GM18870 (cell line): Measurements from ENCODE around the gene SRD5A1.
A peak's percentile ranks its signal among the peaks of the same experiment; 100 is the strongest.
"Not testable (repeated sequence)": the region's sequence is repeated elsewhere in the genome, so short reads cannot be mapped to it uniquely, and the experiment has no call there.

Source experiments
- ATAC-seq: cut with Tn5 transposase; IDR thresholded peaks from one replicate; pipeline ENCODE4 v1.9.1; 2021; ENCODE audit warnings: moderate library complexity; ENCODE audit not compliant: unreplicated experiment

Gene SRD5A1

DNA sequence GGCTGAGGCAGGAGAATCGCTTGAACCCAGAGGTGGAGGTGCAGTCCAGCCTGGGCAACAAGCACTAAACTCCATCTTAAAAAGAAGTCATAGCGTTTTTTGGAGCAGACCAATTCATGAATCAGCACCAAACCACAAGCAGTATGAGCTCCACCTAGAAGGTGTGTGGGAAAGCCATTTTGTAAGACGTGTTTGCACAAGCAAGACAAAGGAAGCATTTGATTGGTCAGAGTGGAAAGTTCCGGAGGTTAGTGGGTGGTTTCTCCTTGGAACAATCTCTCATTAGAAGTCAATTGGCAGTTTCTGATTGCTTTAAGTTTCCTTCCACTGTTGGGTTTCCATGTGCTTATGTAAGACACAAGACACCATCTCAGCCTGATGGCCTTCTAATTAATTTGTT is 5.0 kb downstream of the SRD5A1 start:
- ATAC-seq, result no peak

DNA sequence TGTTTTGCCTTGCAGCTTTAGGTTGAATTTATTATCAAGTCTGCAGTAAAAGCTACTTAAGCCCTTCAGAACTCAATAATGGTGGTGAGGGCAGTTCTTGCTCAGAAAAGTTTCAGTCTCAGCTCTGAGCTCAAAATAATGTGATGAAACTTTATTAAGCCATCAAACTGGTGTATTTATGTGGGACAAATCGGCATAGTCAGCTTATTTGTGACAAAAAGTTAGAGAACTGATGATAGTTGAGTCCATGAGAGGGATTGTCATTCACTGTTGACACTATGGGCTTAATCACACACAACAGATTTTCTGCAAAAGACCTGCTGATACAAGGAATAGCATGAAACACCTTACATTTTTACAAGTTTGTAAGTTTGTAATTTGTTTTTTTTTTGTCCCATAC is 9.4 kb downstream of the SRD5A1 start:
- ATAC-seq, result no peak

DNA sequence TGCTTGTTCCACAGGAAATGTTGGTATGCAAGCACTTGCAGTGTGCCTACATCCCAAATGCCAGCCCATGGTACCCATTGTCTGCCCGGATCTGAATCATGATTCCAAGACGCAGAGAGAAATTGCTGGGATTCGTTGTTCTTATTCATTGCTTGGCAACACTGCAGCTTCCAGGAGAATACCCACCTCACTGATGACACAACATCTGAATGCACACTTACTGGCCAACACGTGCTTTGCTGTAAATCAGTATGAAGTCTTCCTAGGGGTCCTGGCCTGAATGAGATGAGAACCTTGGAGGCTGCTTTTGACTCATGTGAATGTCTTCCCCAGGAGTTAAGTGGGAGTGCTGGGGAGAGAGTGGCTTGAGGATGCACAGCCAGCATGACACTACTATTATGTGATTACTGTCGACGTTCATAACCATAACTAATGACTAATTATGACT is 11.6 kb downstream of the SRD5A1 start:
- no peak for ATAC-seq

DNA sequence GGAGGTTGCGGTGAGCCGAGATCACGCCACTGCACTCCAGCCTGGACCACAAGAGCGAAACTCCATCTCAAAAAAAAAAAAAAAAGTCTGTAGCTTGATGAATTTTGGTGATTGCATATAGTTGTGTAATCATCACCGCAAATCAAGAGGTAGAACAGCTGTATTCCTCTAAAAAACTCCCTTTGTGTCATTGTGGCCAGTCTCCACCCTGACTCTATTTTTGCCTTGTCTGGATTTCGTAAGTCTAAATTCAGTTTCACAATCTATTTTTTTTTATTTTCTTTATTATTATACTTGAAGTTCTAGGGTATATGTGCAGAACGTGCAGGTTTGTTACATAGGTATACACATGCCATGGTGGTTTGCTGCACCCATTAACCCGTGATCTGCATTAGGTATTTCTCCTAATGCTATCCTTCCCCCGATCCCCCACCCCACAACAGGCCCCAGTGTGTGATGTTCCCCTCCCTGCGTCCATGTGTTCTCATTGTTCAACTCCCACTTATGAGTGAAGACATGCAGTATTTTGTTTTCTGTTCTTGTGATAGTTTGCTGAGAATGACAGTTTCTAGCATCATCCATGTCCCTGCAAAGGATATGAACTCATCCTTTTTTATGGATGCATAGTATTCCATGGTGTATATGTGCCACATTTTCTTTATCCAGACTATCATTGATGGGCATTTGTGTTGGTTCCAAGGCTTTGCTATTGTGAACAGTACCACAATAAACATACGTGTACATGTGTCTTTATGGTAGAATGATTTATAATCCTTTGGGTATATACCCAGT is 12.5 kb downstream of the SRD5A1 start:
- not testable (repeated sequence) for ATAC-seq

DNA sequence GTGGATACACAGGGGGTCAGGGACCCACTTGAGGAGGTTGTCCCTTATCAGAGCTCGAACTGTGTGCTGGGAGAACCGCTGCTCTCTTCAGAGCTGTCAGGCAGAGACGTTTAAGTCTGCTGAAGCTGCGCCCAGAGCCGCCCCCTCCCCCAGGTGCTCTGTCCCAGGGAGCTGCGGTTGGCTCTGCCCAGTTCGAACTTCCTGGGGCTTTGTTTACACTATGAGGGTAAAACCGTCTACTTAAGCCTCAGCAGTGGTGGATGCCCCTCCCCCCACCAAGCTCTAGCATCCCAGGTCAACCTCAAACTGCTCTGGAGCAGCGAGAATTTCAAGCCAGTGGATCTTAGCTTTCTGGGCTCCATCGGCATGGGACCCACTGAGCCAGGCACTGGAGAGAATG is 15.9 kb downstream of the SRD5A1 start:
- ATAC-seq, result no peak

DNA sequence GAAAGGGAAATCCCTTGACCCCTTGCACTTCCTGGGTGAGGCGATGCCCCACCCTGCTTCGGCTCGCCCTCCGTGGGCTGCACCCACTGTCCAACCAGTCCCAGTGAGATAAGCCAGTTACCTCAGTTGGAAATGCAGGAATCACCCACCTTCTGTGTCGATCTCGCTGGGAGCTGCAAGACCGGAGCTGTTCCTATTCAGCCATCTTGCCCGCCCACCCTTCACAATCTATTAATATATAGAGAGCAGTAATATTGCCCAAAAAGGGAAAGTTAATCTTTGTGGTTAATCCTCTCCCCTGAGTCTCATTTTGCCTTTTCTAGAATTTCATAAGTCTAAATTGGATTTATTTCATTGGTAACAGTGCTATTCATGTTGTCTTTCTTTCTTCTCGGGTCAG is 16.4 kb downstream of the SRD5A1 start:
- no peak for ATAC-seq

DNA sequence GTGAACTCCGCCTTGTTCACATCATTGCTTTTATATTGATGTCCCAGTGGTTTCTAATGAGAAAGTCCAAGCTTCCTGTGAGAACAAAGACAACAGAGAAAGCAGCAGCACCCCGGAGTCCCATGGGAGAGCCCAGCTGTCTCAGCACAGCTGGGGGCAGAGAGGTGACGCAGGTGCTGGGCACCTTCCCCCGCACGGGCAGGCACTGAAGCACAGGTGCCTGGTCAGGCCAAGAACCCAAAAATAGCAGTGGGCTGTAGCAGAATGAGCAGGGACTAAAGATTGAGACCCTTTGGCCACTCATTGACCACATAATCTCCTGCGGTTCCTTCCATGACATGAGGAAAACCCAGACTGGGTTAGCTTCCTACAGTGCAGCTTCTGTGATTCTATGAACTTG is 18.8 kb downstream of the SRD5A1 start:
- ATAC-seq, result peak; percentile 86

DNA sequence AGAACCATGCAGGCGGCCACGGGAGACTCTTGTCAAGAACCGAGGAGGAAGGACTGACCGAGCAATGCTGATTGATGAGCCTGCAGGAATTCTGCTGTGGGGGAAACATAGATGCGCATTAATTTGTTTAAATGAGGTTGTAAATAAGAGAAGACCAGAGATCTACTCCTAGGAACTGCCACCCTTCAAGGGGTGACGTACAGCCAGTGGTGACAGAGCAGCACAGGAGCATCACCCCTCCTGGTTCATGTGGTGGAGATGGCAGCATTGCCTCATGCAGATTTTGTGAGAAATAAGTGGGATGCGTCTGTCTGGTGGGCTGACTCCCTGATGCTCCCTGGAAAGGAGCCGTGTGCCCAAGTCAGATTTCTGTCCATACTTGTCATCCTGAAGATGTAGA is 22.2 kb downstream of the SRD5A1 start:
- no peak for ATAC-seq

DNA sequence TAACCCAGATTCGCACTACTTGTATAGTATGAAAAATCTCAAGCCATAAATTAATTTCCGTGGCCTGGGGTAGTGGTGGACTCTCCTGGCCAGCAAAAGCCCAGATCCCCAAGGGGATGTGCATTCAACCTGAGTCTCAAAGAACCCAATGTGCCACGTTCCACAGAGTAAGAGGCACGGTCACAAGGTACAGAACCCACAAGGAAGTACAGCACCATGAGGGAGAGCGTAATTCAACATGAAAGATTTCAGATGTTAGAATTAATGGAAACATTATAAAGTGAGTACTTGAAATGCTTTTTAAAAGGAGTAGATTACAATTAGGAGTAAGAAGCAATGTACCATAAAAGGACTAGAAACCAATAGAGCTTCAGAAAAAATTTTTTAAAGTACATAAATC is 23.4 kb downstream of the SRD5A1 start:
- ATAC-seq, result no peak

DNA sequence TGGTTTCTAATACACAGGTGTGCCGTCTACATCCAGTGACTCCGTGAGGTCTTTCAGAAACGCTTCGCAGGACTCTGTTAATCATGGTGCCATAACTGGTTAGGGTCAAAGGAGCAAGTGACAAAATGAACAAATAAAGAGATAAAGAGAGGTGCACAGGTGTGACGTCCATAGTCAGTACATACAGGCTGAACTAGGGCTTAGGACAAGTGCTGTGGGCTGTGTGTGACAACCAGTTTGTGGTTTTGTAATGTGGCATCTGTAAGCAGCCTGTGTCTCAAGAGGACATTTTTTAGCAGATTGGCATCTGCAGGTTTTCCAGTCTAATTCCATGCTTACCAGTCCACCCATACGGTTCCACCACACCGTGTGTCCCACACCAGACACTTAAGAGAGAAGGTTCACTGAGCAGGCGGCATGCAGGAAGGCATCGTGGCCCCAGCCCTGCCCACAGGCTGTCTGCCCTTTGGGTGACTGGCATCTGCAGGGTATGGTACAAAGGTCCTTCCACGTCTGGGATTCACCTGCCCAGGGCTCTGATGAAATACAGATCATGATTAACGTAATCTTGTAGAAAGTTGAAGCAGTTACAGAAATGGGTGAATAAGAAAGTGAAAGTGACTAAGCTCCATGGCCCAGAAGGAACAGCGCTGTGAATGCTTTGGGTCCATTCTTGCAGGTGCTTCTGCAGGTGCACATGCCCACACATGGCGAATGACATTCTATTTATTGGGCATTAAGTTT is 26.9 kb downstream of the SRD5A1 start:
- ATAC-seq, result peak; percentile 76

DNA sequence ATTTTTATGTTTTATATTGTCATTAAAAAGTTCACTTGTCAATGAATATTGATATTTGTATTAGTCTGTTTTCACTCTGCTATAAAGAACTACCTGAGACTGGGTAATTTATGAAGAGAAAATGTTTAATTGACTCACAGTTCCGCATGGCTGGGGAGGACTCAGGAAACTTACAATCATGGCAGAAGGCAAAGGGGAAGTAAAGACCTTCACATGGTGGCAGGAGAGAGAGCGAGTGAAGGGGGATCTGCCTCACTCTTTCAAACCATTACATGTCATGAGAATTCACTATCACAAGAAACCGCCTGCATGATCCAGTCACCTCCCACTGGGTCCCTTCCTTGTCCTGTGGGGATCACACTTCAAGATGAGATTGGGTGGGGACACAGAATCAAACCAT is 27.4 kb downstream of the SRD5A1 start:
- ATAC-seq, result peak; percentile 27

DNA sequence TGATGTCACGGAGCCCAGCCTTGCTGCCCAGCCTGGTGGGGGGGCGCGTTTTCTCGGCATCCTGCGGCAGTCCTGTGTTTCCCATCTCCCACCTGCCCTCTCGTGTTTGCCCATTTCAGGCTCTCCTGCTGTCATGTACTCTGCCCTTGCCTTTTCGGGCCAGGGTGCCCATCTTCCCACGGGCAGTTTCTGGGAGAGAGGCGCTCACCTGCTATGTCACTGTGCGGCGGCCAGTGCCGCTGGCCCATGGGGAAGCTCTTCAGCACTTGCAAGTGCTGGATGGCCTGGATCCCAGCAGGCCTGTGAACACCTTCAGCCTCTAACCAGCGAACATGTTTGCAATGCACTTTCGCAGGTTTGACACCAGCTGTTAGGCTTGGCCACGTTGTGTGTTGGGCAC is 33.5 kb downstream of the SRD5A1 start:
- ATAC-seq, result no peak

DNA sequence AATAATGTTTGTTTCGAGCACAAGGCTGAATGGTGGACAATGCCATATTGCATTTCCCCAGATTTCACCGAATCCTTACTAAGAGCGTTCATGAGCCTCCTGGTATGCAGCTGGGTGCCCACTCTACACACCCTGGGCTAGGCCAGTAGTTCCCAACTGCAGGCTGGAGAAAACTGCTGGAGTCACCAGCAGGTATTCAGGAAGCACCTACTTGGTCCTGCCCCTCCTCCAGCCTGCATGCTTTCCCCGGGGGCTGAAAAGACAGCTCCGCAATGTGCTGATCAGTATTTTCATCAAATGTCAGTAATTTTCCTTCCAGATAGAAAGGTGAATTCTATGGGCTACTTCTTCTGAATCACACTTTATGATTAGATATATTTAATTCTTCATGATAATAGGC is 34.4 kb downstream of the SRD5A1 start:
- no peak for ATAC-seq

DNA sequence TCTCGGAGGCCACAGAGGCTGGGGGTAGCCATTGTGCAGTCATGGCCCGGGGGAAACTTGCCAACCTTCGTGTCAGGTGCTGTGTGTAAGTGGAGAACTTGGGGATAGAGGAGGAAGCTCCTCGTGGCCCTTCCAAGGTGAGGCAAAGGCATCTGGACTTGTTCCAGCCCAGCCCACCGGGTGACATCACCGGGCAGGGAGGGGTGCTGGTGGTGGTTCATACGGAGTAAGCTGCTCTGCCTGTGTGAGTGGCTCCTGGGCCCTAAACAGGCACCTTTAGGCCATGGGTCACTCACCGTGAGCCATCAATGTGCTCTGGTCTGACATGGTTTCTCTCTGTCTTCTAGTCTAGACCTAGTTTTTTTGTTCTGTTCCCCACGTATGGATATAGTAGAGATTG is 35.5 kb downstream of the SRD5A1 start:
- ATAC-seq, result not testable (repeated sequence)

DNA sequence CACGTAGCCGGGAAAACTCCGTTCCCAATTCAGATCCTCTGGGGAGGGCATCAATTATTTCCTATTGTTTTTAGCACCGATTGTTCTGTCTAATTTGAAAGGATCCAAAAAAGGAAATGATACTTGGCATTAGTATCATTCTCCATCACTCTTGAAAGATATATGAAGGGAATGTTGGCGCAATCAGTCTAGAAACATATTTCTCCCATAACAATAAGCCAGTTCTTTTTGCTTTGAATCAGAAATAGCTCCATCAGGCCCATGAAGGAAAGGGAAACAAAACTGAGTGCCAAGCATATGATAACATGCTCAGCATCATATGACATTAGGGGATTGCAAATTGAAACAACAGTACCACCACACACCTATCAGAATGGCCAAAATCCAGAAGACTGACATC is 39.8 kb downstream of the SRD5A1 start:
- no peak for ATAC-seq

DNA sequence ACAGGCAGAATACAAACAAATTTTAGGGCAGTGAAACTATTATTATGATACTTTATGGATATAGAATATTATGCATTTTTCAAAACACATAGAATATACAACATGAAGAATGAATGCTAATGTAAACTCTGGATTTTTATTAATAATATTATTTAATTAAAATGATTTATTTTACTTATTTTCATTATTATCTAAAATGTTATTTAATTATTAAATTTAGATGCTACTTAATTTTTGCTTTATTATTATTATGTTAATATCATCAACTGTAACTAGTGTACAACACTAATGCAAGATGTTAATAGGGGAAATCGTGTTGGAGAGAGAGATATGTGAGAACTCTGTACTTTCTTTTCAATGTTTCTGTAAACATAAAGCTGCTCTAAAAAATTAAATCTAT is 40.7 kb downstream of the SRD5A1 start:
- ATAC-seq, result no peak

DNA sequence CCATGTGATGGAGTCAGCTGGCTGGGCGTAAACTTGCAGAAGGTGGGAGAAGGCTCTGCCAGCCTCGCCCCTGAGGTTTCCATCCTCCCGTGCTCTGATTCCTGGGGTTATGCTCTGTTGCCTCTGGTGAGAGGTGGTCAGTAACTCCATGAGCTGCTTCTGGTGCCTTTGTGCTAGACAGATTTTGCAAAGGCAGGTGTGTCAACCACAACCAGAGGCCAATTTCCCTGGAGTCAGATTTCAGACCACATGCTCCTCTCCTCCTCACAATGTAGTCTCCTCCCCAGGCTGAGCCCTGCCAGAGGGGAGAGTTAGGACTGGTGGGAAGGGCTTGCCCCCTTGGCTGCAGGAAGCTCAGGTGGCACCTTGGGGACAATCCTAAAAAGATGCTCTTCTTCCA is 41.2 kb downstream of the SRD5A1 start:
- ATAC-seq, result no peak

DNA sequence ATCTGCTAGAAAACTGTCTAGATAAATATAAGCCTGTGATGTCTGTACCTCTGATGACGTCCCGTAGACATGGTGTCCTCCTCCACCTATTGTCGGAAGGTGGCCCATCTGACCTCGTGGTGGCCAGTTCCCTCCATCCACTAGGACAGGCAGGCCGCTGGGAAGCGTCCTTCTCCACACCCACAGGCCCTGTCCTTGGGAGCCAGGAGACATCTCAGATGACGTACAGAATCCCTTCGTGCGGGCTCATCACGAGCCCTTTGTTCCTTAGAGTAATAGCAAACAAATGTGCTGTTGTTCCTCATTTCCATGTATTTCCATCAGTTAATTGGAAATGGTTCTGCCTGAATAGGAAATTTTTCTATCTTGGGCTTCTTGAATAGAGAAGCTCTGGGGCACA is 41.6 kb downstream of the SRD5A1 start:
- ATAC-seq, result no peak

DNA sequence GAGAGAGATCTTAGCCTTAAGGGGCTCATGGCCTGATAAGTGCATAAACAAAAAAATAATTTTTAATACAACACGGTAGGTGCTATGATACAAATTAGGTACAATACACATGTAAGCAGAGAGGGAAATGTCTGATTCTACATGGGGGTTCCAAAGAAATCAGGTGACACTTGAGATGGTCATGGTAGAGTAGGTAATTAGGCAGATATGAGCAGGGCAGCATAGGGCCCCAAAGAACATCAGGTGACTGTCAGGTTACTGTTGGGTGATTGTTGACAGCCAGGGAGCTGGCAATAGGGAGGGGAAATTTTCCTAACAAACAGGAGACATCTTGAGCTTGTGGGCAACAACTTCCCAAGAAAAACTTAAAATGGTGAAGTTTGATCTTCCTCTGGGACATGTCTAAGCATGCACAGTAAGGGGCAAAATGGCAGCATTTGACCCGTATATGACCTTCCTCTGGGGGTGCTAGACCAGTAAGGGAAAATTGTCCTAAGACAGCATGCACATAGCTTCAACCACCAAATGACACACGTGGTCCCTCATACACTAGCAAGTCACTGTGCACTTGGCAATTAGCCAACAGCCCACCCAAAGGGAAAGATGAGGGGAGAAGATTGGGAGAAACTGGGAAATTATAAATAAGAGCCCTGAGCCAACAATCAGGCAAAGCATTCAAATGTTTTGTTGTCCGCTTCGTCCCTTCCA is 42.7 kb downstream of the SRD5A1 start:
- ATAC-seq, result no peak

DNA sequence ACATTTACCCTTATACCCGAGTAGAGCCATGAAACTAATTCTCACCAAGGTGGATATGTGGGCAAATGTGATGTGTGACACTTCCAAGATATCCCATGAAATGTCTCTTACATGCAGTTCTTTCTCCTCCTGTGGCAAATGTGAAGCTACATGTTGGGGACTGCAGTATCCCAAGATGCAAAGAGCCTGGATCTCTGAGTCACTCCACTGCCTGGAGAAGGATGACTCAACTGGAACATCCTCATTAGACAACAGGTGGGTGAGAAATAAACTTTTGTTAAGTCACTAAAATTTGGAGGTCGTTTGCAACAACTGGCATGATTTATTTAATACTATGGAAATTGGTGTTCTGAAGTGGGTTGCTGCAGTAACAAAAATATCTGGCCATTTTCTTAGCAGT is 43.5 kb downstream of the SRD5A1 start:
- no peak for ATAC-seq

DNA sequence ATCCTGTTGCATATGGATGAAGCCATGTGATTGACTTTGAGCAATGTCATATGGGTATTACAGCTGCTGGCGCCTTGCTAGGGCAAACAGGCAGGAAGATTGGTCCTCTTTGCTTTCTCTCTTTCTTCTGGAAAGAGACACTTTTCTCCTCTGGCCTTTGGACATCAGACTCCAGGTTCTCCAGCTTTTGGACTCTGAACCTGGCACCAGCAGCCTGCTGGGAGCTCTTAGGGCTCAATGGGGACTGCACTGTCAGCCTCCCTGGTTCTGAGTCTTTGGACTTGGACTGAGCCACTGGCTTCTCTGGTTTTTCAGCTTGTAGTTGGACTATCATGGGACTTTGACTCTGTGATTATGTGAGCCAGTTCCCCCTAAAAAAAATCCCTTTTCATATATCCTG is 45.1 kb downstream of the SRD5A1 start:
- ATAC-seq, result no peak

DNA sequence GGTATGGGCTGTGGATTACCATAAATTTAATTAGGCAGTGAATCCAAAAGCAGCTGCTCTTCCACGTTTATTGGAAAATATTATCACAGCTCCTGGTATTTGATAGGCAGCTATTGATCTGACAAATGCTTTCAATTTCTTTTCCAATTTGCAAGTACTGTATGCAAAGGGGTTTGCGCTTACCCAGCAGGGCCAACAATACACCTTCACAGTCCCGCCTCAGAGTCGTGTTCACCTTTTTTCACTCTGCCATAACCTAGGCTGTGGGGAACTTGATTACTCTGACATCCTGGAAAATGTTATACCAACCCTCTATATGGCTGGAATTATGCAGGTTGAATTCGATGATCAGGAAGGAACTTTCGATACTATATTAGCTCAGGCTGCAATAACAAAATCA is 47.7 kb downstream of the SRD5A1 start:
- no peak for ATAC-seq
